Measurements from ENCODE around the gene ATP2B2. TPM values are rescaled to one million over a fixed set of nuclear protein-coding genes. Genes with fewer than 3 reads are reported as not detected.

Gene ATP2B2
- polyA plus RNA-seq, 2 of the 4 experiments (the other 2 are of a cell fraction), result 0.03 to 0.04 TPM

DNA sequence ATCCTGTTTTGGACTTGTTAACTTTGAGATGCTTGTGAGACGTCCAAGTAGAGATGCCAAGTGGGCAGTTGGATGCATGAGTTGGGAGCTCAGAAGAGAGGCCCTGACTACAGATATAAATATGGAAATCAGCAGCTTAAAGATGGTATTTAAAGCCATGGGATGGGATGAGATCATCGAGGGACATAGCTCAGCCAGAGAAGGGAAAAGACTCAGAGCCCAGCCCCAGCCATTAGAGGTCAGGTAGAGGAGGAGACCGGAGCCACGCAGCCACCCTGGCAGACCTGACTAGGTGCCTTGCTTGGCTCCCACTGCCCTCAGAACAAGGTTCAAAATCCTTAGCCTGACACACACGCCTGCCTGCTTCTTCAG lies 31.1 kb downstream of the ATP2B2 start:
- no peak overlapping the region for H3K4me3 ChIP-seq
- no peaks in the 10 kb centered on the region for H3K4me1 ChIP-seq
- H3K9me3 ChIP-seq, result no peaks in the 10 kb centered on the region
- no peak for FAIRE-seq
- peak in 1 of 2 experiments; percentile 16; a peak in 1 of 6 replicates for ATAC-seq
- ChIA-PET POLR2A (no interaction called here), CTCF (no interaction called here)
- H3K27ac ChIP-seq, result no peak overlapping the region
- no peak overlapping the region for H3K4me2 ChIP-seq
- TF ChIP-seq HOXB5 (CRISPR knock-in tag; IDR thresholded peaks at IDR 0.05), result no peak
- TF ChIP-seq CBX2 (IDR thresholded peaks at IDR 0.05; ENCODE audit: borderline replicate concordance, low read depth), result no peak
- no peak for TF ChIP-seq RNF2 (IDR thresholded peaks at IDR 0.05; ENCODE audit: borderline replicate concordance, low read depth)
- TF ChIP-seq MYC (IDR thresholded peaks at IDR 0.05; ENCODE audit: borderline replicate concordance, low read length), result no peak
- TF ChIP-seq, protein P1, sequence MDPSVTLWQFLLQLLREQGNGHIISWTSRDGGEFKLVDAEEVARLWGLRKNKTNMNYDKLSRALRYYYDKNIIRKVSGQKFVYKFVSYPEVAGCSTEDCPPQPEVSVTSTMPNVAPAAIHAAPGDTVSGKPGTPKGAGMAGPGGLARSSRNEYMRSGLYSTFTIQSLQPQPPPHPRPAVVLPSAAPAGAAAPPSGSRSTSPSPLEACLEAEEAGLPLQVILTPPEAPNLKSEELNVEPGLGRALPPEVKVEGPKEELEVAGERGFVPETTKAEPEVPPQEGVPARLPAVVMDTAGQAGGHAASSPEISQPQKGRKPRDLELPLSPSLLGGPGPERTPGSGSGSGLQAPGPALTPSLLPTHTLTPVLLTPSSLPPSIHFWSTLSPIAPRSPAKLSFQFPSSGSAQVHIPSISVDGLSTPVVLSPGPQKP (IDR thresholded peaks at IDR 0.05; ENCODE audit: low read depth, low read length), result no peak
- TF ChIP-seq, protein P2, sequence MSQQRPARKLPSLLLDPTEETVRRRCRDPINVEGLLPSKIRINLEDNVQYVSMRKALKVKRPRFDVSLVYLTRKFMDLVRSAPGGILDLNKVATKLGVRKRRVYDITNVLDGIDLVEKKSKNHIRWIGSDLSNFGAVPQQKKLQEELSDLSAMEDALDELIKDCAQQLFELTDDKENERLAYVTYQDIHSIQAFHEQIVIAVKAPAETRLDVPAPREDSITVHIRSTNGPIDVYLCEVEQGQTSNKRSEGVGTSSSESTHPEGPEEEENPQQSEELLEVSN (IDR thresholded peaks at IDR 0.05; ENCODE audit: borderline replicate concordance, low read depth), result no peak
- TF ChIP-seq FOSB (CRISPR knock-in tag; IDR thresholded peaks at IDR 0.05), result no peak
- TF ChIP-seq, protein P3, sequence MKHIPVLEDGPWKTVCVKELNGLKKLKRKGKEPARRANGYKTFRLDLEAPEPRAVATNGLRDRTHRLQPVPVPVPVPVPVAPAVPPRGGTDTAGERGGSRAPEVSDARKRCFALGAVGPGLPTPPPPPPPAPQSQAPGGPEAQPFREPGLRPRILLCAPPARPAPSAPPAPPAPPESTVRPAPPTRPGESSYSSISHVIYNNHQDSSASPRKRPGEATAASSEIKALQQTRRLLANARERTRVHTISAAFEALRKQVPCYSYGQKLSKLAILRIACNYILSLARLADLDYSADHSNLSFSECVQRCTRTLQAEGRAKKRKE (CRISPR knock-in tag; IDR thresholded peaks at IDR 0.05; ENCODE audit: low read depth), result no peak
- TF ChIP-seq RFX5 (IDR thresholded peaks at IDR 0.05), result no peak
- TF ChIP-seq, protein P4, sequence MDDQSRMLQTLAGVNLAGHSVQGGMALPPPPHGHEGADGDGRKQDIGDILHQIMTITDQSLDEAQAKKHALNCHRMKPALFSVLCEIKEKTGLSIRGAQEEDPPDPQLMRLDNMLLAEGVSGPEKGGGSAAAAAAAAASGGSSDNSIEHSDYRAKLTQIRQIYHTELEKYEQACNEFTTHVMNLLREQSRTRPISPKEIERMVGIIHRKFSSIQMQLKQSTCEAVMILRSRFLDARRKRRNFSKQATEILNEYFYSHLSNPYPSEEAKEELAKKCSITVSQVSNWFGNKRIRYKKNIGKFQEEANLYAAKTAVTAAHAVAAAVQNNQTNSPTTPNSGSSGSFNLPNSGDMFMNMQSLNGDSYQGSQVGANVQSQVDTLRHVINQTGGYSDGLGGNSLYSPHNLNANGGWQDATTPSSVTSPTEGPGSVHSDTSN (IDR thresholded peaks at IDR 0.05), result no peak
- TF ChIP-seq JUNB (IDR thresholded peaks at IDR 0.05), result no peak
- no peak for TF ChIP-seq KDM5A (IDR thresholded peaks at IDR 0.05)
- no peak for TF ChIP-seq HOXA7 (CRISPR knock-in tag; IDR thresholded peaks at IDR 0.05)
- no peak for TF ChIP-seq HDAC2 (IDR thresholded peaks at IDR 0.05)
- TF ChIP-seq MAFK (IDR thresholded peaks at IDR 0.05; ENCODE audit: partially characterized antibody), result no peak
- no peak for TF ChIP-seq POLR2A (IDR thresholded peaks at IDR 0.05; ENCODE audit: low read length)
- TF ChIP-seq CBX8 (IDR thresholded peaks at IDR 0.05), result no peak
- TF ChIP-seq, protein P5, sequence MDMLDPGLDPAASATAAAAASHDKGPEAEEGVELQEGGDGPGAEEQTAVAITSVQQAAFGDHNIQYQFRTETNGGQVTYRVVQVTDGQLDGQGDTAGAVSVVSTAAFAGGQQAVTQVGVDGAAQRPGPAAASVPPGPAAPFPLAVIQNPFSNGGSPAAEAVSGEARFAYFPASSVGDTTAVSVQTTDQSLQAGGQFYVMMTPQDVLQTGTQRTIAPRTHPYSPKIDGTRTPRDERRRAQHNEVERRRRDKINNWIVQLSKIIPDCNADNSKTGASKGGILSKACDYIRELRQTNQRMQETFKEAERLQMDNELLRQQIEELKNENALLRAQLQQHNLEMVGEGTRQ (IDR thresholded peaks at IDR 0.05), result no peak
- no peak for DNase-seq (ENCODE audit: low read depth in 1 of 2, low spot score in 1 of 2)
- WGBS (ENCODE audit: missing lambda C conversion rate), result 14% methylated on average over 5 of the region's 5 CpGs

DNA sequence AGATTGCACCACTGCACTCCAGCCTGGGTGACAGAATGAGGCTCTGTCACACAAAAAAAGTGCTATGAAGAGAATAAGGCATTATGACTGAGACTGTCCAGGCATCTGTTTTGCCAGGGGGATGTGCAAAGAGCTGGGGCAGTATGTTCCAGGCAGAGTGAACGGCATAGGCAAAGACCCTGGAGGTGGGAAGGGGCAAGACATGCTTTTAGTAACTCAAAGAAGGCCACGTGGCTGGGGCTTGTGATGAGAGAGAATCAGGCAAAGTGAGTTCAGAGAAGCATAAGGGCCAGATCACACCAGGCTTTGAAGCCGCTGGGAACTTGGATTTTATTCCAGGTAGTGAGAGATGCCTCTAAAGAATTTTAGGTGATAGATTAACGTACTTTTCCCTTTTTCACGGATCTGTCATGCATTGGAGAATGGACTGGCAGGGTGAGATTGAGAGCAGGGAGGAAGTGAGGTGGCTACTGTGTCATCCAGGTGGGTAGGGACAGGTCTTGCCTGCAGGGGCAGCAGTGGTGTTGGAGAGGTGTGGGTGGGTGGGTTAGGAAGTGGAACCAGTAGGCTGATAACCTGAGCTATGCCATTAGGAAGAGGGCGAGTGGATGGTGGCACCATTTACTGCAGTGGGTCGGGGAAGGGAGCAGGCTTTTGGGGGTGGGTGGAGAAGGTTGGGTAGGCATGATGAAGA lies 31.7 kb downstream of the ATP2B2 start:
- no peak overlapping the region for H3K27ac ChIP-seq
- no peaks in the 10 kb centered on the region for H3K4me1 ChIP-seq
- no peak overlapping the region for H3K4me2 ChIP-seq
- H3K9me3 ChIP-seq, result no peaks in the 10 kb centered on the region
- POLR2A ChIA-PET, result no interaction called here
- DNase-seq (ENCODE audit: low read depth in 1 of 2, low spot score in 1 of 2), result no peak
- CTCF ChIA-PET, result no interaction called here
- no peak overlapping the region for H3K4me3 ChIP-seq
- no peak for FAIRE-seq
- ATAC-seq, result peak in 1 of 2 experiments; percentile 21; a peak in 1 of 6 replicates
- 31% methylated on average over 7 of the region's 7 CpGs for WGBS (ENCODE audit: missing lambda C conversion rate)
- TF ChIP-seq, protein P4 (IDR thresholded peaks at IDR 0.05), result no peak
- TF ChIP-seq FOXS1 (CRISPR knock-in tag; IDR thresholded peaks at IDR 0.05), result no peak
- TF ChIP-seq, protein P6, sequence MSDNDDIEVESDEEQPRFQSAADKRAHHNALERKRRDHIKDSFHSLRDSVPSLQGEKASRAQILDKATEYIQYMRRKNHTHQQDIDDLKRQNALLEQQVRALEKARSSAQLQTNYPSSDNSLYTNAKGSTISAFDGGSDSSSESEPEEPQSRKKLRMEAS (IDR thresholded peaks at IDR 0.05), result no peak
- TF ChIP-seq SREBF2 (IDR thresholded peaks at IDR 0.05), result no peak
- TF ChIP-seq FOSB (CRISPR knock-in tag; IDR thresholded peaks at IDR 0.05), result no peak
- TF ChIP-seq, protein P1 (IDR thresholded peaks at IDR 0.05; ENCODE audit: low read depth, low read length), result no peak
- TF ChIP-seq EHMT2 (IDR thresholded peaks at IDR 0.05; ENCODE audit: low read depth), result no peak
- TF ChIP-seq, protein P3 (CRISPR knock-in tag; IDR thresholded peaks at IDR 0.05; ENCODE audit: low read depth), result no peak
- no peak for TF ChIP-seq JUNB (IDR thresholded peaks at IDR 0.05)
- TF ChIP-seq HDAC2 (IDR thresholded peaks at IDR 0.05), result no peak
- TF ChIP-seq KDM1A (IDR thresholded peaks at IDR 0.05; ENCODE audit: low read depth), result no peak
- no peak for TF ChIP-seq MAFK (IDR thresholded peaks at IDR 0.05; ENCODE audit: partially characterized antibody)
- no peak for TF ChIP-seq CBX8 (IDR thresholded peaks at IDR 0.05)
- TF ChIP-seq RCOR1 (IDR thresholded peaks at IDR 0.05; ENCODE audit: low read depth, low read length), result no peak
